BJ (cell line): Measurements from ENCODE around the gene PRKD3. TPM values are rescaled to one million over a fixed set of nuclear protein-coding genes. Genes with fewer than 3 reads are reported as not detected.

Experiments
- CTCF ChIA-PET: fragments of 350-600 bp; formaldehyde crosslinking; extraction: SDS; loops from one replicate; lab custom pipeline; 2021; ENCODE audit warnings: antibody characterized with exemption, inconsistent platforms; lab: Yijun Ruan, JAX
- POLR2A ChIA-PET: fragments of 300-600 bp; sonication (Branson Sonifier 250); formaldehyde crosslinking; extraction: SDS; loops from one replicate; lab custom pipeline; 2021; ENCODE audit warnings: antibody characterized with exemption; lab: Charles Lee
- DNase-seq: peaks from one replicate; pipeline ENCODE4 v3.0.0-alpha.2; 2011; ENCODE audit warnings: low read depth
- H3K27me3 ChIP-seq: 2 replicates; pipeline ENCODE4 v1.6.0; 2011; ENCODE audit warnings: low read length; ENCODE audit not compliant: control insufficient read depth, insufficient read depth
- H3K36me3 ChIP-seq: 2 replicates; pipeline ENCODE4 v1.5.1; 2011; ENCODE audit warnings: low read length; ENCODE audit not compliant: control insufficient read depth, insufficient read depth
- H3K4me3 ChIP-seq: 2 replicates; pipeline ENCODE4 v1.5.1; 2011; ENCODE audit warnings: low read depth, mild to moderate bottlenecking, control low read depth, low read length
- CTCF ChIP-seq: IDR thresholded peaks from 2 replicates; pipeline ENCODE4 v1.5.1; 2011; ENCODE audit warnings: low read depth, mild to moderate bottlenecking, control low read depth, inconsistent platforms, low read length, moderate library complexity; ENCODE audit not compliant: insufficient read depth
- polyA plus RNA-seq: library from polyadenylated mRNA; depleted of rRNA; stranded (reverse); fragments of >200 nt; gene quantifications from 2 replicates; pipeline ENCODE4 v1.2.3, GENCODE V29; 2011

PRKD3 gene
- polyA plus RNA-seq, 1 experiment = 12.7 TPM

GRCh38 chr2:37366773-37367172 is 42.1 kb upstream of the PRKD3 start:
- no peak for TF ChIP-seq CTCF
- H3K4me3 ChIP-seq = no peak overlapping the region
- CTCF ChIA-PET = interaction anchor here (0.6 to 1.9 kb wide), 2 partner anchors 10 to 12 kb away, joined by 3 to 12 read pairs; no protein-coding TSS in a partner anchor
- no peak for DNase-seq
- POLR2A ChIA-PET = no interaction called here
- peaks cover 2% of the 10 kb centered on the region; the same call in 1 of the 2 replicates for H3K27me3 ChIP-seq
- H3K36me3 ChIP-seq = no peaks in the 10 kb centered on the region

GRCh38 chr2:37365669-37366068 is 41.0 kb upstream of the PRKD3 start:
- DNase-seq = no peak
- no peak overlapping the region for H3K4me3 ChIP-seq
- TF ChIP-seq CTCF = no peak
- H3K27me3 ChIP-seq = peaks cover 2% of the 10 kb centered on the region; the same call in 1 of the 2 replicates
- ChIA-PET CTCF (no interaction called here), POLR2A (no interaction called here)
- no peaks in the 10 kb centered on the region for H3K36me3 ChIP-seq

GRCh38 chr2:37364351-37364750 is 39.7 kb upstream of the PRKD3 start:
- ChIA-PET POLR2A (no interaction called here), CTCF (no interaction called here)
- TF ChIP-seq CTCF = no peak
- DNase-seq = no peak
- Histone ChIP-seq H3K27me3 (peaks cover 2% of the 10 kb centered on the region; the same call in 1 of the 2 replicates), H3K36me3 (no peaks in the 10 kb centered on the region), H3K4me3 (no peak overlapping the region)

GRCh38 chr2:37361994-37362698 is 37.5 kb upstream of the PRKD3 start:
- TF ChIP-seq CTCF = no peak
- peaks cover 2% of the 10 kb centered on the region; the same call in 1 of the 2 replicates for H3K27me3 ChIP-seq
- POLR2A ChIA-PET = no interaction called here
- CTCF ChIA-PET = interaction anchor here (1.7 kb wide), 1 partner anchor 10 kb away, joined by 8 read pairs; no protein-coding TSS in a partner anchor
- no peak for DNase-seq
- H3K4me3 ChIP-seq = no peak overlapping the region
- H3K36me3 ChIP-seq = no peaks in the 10 kb centered on the region

- H3K36me3 ChIP-seq = no peaks in the 10 kb centered on the region
- no peak overlapping the region for H3K4me3 ChIP-seq
- ChIA-PET CTCF (interaction anchor here (0.8 to 1.7 kb wide), 2 partner anchors 10 to 16 kb away, joined by 5 to 8 read pairs; no protein-coding TSS in a partner anchor), POLR2A (no interaction called here)
- TF ChIP-seq CTCF = no peak
- DNase-seq = no peak
- H3K27me3 ChIP-seq = no peaks in the 10 kb centered on the region
Measured at GRCh38 chr2:37361216-37361815, 36.7 kb upstream of the PRKD3 start.
